ENCODE measurements around the gene STRAP.

The STRAP gene

DNA sequence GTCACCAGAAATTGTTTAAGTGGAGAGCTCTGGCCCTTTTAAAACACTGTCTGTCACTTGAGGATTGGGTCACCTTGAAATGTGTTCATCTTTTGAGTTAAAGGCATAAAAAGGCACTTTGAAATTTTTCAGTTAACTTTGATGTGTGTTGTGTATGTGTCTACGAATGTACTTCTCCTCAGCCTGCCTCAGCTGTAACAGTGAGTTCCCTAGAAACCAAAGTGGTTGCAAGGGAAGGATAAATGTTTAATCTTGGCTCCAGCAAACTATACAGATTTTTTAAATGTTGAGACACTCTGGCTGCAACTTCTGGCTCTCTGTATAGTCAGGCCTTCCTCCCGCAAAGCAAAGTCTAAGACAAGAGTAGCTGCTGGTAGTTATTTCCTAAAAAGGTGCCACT, 37.2 kb downstream of the STRAP start:
- Histone ChIP-seq H3K4me1 (ENCODE audit: insufficient read depth, low read length, severe bottlenecking) (no peaks in the 10 kb centered on the region), H4K20me1 (ENCODE audit: insufficient read depth, low read length) (no peaks in the 10 kb centered on the region), H2AFZ (ENCODE audit: low read length) (no peak overlapping the region), H3K79me2 (ENCODE audit: insufficient read depth, low read length) (peaks cover 7% of the 10 kb centered on the region; the same call in 1 of the 2 replicates), H3F3A (ENCODE audit: insufficient read depth, low read length) (no peaks in the 10 kb centered on the region), H3K9me2 (ENCODE audit: low read depth, low read length) (no peaks in the 10 kb centered on the region), H3K27me3 (ENCODE audit: insufficient read depth, low read length) (no peaks in the 10 kb centered on the region), H3K9me3 (ENCODE audit: low read length) (no peaks in the 10 kb centered on the region), H3K9ac (ENCODE audit: low read length) (no peak overlapping the region), H3K27ac (ENCODE audit: low read depth, low read length, poor library complexity, severe bottlenecking) (no peak overlapping the region), H3K4me3 (ENCODE audit: low read depth, low read length, poor library complexity, severe bottlenecking) (no peak overlapping the region), H3K4me2 (ENCODE audit: low read length) (no peak overlapping the region), H3K36me3 (ENCODE audit: insufficient read depth, low read length) (no peaks in the 10 kb centered on the region)
- no peak for TF ChIP-seq EZH2 (IDR thresholded peaks at IDR 0.05; ENCODE audit: borderline replicate concordance, low read length)
- TF ChIP-seq, protein P1, sequence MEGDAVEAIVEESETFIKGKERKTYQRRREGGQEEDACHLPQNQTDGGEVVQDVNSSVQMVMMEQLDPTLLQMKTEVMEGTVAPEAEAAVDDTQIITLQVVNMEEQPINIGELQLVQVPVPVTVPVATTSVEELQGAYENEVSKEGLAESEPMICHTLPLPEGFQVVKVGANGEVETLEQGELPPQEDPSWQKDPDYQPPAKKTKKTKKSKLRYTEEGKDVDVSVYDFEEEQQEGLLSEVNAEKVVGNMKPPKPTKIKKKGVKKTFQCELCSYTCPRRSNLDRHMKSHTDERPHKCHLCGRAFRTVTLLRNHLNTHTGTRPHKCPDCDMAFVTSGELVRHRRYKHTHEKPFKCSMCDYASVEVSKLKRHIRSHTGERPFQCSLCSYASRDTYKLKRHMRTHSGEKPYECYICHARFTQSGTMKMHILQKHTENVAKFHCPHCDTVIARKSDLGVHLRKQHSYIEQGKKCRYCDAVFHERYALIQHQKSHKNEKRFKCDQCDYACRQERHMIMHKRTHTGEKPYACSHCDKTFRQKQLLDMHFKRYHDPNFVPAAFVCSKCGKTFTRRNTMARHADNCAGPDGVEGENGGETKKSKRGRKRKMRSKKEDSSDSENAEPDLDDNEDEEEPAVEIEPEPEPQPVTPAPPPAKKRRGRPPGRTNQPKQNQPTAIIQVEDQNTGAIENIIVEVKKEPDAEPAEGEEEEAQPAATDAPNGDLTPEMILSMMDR (IDR thresholded peaks at IDR 0.05; ENCODE audit: low read length), result no peak

DNA sequence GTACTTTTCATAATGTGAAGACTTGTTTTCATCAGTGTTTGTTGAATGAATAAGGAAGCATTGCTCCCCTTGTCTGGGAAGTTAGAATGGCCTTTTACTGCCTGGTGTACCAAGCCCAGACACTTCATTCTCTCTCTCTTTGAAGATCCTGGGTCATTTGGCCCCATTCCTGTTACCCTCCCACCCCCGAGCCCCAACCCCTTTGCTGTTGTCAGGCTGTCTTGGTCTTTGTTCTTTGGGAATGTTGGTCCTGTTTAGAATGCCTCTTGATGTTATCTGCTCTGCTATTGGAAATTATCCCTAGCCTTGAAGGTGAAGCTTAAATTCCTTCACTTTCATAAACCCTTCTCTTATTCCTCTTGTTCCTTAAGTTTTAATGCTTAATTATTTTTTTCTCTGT, 42.8 kb downstream of the STRAP start:
- no peak overlapping the region for H3K9ac ChIP-seq (ENCODE audit: low read length)
- no peaks in the 10 kb centered on the region for H3K36me3 ChIP-seq (ENCODE audit: insufficient read depth, low read length)
- H3K4me1 ChIP-seq (ENCODE audit: insufficient read depth, low read length, severe bottlenecking), result no peaks in the 10 kb centered on the region
- H3K79me2 ChIP-seq (ENCODE audit: insufficient read depth, low read length), result peaks cover 7% of the 10 kb centered on the region; the same call in 1 of the 2 replicates
- TF ChIP-seq EZH2 (IDR thresholded peaks at IDR 0.05; ENCODE audit: borderline replicate concordance, low read length), result no peak
- TF ChIP-seq, protein P1 (IDR thresholded peaks at IDR 0.05; ENCODE audit: low read length), result no peak
- H3K27ac ChIP-seq (ENCODE audit: low read depth, low read length, poor library complexity, severe bottlenecking), result no peak overlapping the region
- H3K27me3 ChIP-seq (ENCODE audit: insufficient read depth, low read length), result no peaks in the 10 kb centered on the region
- no peaks in the 10 kb centered on the region for H3F3A ChIP-seq (ENCODE audit: insufficient read depth, low read length)
- H3K4me2 ChIP-seq (ENCODE audit: low read length), result no peak overlapping the region
- no peaks in the 10 kb centered on the region for H4K20me1 ChIP-seq (ENCODE audit: insufficient read depth, low read length)
- H3K4me3 ChIP-seq (ENCODE audit: low read depth, low read length, poor library complexity, severe bottlenecking), result no peak overlapping the region
- H2AFZ ChIP-seq (ENCODE audit: low read length), result no peak overlapping the region
- no peaks in the 10 kb centered on the region for H3K9me2 ChIP-seq (ENCODE audit: low read depth, low read length)
- H3K9me3 ChIP-seq (ENCODE audit: low read length), result no peaks in the 10 kb centered on the region

DNA sequence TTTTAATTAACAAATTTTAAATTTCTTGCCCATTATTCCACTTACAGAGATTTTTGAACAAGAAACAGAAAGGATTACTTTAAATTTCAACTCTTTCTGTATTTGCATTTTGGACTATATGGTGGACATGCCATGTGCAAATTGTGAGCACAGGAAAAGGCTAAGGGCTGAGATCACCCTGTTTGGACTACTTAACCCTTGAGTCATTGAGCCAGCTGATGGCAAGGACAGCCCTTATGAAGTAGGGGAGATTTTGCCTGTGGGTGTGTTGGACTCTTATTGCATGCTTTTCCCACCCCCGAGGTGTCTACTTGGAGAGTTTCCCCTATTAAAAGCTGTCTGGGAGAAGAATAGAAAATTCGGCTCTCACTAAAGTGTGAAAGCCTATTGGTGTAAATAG, 46.2 kb downstream of the STRAP start:
- no peak overlapping the region for H3K27ac ChIP-seq (ENCODE audit: low read depth, low read length, poor library complexity, severe bottlenecking)
- no peaks in the 10 kb centered on the region for H4K20me1 ChIP-seq (ENCODE audit: insufficient read depth, low read length)
- H3K4me2 ChIP-seq (ENCODE audit: low read length), result no peak overlapping the region
- no peaks in the 10 kb centered on the region for H3K36me3 ChIP-seq (ENCODE audit: insufficient read depth, low read length)
- H2AFZ ChIP-seq (ENCODE audit: low read length), result no peak overlapping the region
- H3K79me2 ChIP-seq (ENCODE audit: insufficient read depth, low read length), result no peaks in the 10 kb centered on the region
- no peaks in the 10 kb centered on the region for H3K4me1 ChIP-seq (ENCODE audit: insufficient read depth, low read length, severe bottlenecking)
- no peaks in the 10 kb centered on the region for H3K27me3 ChIP-seq (ENCODE audit: insufficient read depth, low read length)
- H3F3A ChIP-seq (ENCODE audit: insufficient read depth, low read length), result no peaks in the 10 kb centered on the region
- no peak overlapping the region for H3K9ac ChIP-seq (ENCODE audit: low read length)
- no peak for TF ChIP-seq EZH2 (IDR thresholded peaks at IDR 0.05; ENCODE audit: borderline replicate concordance, low read length)
- TF ChIP-seq, protein P1 (IDR thresholded peaks at IDR 0.05; ENCODE audit: low read length), result no peak
- no peaks in the 10 kb centered on the region for H3K9me2 ChIP-seq (ENCODE audit: low read depth, low read length)
- no peak overlapping the region for H3K4me3 ChIP-seq (ENCODE audit: low read depth, low read length, poor library complexity, severe bottlenecking)
- H3K9me3 ChIP-seq (ENCODE audit: low read length), result no peaks in the 10 kb centered on the region
